ENCODE data around the gene FERMT3. TPM values are rescaled to one million over a fixed set of nuclear protein-coding genes. Genes with fewer than 3 reads are reported as not detected.

Gene FERMT3
- total and polyA plus RNA-seq, 2 of the 13 experiments (the other 11 are each of a cell fraction or from before 2014, with no cell fraction given) = 0.29 TPM; not detected in 1

GRCh38 chr11:64237484-64237951 lies 31.0 kb downstream of the FERMT3 start (continued):
- TF ChIP-seq NFAT5 (CRISPR knock-in tag; IDR thresholded peaks at IDR 0.05) (no peak), ZNF747 (CRISPR knock-in tag; IDR thresholded peaks at IDR 0.05; ENCODE audit: borderline replicate concordance) (no peak), KDM3A (CRISPR knock-in tag; IDR thresholded peaks at IDR 0.05; ENCODE audit: low read depth) (peak; percentile 40; the same call in 1 of the 2 replicates), ZNF784 (CRISPR knock-in tag; IDR thresholded peaks at IDR 0.05; ENCODE audit: borderline replicate concordance) (no peak), KDM4B (CRISPR knock-in tag; IDR thresholded peaks at IDR 0.05) (no peak), ZNF333 (CRISPR knock-in tag; IDR thresholded peaks at IDR 0.05; ENCODE audit: borderline replicate concordance) (no peak), ZNF44 (CRISPR knock-in tag; IDR thresholded peaks at IDR 0.05) (no peak), ZNF790 (CRISPR knock-in tag; IDR thresholded peaks at IDR 0.05; ENCODE audit: borderline replicate concordance) (no peak), KAT8 (CRISPR knock-in tag; IDR thresholded peaks at IDR 0.05) (peak; percentile 27; the same call in 1 of the 2 replicates), YEATS4 (CRISPR knock-in tag; IDR thresholded peaks at IDR 0.05; ENCODE audit: borderline replicate concordance) (peak; percentile 35; the same call in 1 of the 2 replicates), LRRFIP1 (CRISPR knock-in tag; conservative IDR thresholded peaks at IDR 0.05) (no peak)
- TF ChIP-seq, protein P1, sequence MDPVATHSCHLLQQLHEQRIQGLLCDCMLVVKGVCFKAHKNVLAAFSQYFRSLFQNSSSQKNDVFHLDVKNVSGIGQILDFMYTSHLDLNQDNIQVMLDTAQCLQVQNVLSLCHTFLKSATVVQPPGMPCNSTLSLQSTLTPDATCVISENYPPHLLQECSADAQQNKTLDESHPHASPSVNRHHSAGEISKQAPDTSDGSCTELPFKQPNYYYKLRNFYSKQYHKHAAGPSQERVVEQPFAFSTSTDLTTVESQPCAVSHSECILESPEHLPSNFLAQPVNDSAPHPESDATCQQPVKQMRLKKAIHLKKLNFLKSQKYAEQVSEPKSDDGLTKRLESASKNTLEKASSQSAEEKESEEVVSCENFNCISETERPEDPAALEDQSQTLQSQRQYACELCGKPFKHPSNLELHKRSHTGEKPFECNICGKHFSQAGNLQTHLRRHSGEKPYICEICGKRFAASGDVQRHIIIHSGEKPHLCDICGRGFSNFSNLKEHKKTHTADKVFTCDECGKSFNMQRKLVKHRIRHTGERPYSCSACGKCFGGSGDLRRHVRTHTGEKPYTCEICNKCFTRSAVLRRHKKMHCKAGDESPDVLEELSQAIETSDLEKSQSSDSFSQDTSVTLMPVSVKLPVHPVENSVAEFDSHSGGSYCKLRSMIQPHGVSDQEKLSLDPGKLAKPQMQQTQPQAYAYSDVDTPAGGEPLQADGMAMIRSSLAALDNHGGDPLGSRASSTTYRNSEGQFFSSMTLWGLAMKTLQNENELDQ (CRISPR knock-in tag; IDR thresholded peaks at IDR 0.05; ENCODE audit: borderline replicate concordance) = no peak
- TF ChIP-seq, protein P2, sequence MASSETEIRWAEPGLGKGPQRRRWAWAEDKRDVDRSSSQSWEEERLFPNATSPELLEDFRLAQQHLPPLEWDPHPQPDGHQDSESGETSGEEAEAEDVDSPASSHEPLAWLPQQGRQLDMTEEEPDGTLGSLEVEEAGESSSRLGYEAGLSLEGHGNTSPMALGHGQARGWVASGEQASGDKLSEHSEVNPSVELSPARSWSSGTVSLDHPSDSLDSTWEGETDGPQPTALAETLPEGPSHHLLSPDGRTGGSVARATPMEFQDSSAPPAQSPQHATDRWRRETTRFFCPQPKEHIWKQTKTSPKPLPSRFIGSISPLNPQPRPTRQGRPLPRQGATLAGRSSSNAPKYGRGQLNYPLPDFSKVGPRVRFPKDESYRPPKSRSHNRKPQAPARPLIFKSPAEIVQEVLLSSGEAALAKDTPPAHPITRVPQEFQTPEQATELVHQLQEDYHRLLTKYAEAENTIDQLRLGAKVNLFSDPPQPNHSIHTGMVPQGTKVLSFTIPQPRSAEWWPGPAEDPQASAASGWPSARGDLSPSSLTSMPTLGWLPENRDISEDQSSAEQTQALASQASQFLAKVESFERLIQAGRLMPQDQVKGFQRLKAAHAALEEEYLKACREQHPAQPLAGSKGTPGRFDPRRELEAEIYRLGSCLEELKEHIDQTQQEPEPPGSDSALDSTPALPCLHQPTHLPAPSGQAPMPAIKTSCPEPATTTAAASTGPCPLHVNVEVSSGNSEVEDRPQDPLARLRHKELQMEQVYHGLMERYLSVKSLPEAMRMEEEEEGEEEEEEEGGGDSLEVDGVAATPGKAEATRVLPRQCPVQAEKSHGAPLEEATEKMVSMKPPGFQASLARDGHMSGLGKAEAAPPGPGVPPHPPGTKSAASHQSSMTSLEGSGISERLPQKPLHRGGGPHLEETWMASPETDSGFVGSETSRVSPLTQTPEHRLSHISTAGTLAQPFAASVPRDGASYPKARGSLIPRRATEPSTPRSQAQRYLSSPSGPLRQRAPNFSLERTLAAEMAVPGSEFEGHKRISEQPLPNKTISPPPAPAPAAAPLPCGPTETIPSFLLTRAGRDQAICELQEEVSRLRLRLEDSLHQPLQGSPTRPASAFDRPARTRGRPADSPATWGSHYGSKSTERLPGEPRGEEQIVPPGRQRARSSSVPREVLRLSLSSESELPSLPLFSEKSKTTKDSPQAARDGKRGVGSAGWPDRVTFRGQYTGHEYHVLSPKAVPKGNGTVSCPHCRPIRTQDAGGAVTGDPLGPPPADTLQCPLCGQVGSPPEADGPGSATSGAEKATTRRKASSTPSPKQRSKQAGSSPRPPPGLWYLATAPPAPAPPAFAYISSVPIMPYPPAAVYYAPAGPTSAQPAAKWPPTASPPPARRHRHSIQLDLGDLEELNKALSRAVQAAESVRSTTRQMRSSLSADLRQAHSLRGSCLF (CRISPR knock-in tag; IDR thresholded peaks at IDR 0.05; ENCODE audit: borderline replicate concordance) = no peak
